GM21447 (cell line): Measurements from ENCODE around the gene DCST1.

Source experiments
- ATAC-seq: cut with Tn5 transposase; IDR thresholded peaks from one replicate; pipeline ENCODE4 v1.9.1; 2021; ENCODE audit not compliant: unreplicated experiment

The DCST1 gene

GRCh38 chr1:155030243-155030795 is 3.3 kb upstream of the DCST1 start:
- ATAC-seq = no peak

DNA sequence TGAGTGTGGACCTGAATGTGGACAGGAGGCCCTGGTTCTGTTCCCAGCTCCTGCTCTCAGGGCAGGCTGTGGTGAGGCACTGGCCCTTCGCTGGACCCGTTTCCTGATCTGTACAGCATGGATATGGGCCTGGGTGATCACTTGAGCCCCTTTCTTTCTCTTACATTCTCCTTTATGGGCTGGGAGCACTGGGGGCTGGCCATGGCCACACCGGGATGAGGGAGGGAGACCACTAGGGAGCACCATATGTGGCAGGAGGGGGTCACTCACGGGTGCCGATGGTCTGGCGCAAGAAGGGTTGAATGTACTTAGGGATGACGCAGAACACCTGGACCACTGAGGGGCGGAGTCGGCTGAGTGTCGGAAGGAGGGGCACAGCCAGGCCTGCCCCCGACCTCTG is 2.7 kb upstream of the DCST1 start:
- no peak for ATAC-seq

DNA sequence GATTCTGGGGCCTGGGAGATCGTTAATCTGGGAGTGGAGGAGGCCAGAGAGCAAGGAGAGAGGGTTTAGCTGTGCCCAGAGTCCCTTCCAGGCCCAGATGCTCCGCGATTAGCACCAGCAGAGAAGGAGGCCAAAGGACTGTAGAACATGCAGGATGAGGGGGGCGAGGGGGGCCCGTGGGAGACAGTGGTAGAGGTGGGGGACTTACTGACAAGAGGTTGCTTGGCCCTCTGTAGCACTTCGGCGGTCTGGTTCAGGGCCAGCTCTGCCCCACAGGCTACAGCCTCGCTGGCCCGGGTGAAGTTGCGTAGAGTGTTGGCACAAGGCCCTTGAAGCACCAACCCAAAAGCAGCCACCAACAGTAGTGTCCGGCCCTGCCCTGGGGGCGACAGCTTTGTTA is 738 bp upstream of the DCST1 start:
- ATAC-seq = no peak

DNA sequence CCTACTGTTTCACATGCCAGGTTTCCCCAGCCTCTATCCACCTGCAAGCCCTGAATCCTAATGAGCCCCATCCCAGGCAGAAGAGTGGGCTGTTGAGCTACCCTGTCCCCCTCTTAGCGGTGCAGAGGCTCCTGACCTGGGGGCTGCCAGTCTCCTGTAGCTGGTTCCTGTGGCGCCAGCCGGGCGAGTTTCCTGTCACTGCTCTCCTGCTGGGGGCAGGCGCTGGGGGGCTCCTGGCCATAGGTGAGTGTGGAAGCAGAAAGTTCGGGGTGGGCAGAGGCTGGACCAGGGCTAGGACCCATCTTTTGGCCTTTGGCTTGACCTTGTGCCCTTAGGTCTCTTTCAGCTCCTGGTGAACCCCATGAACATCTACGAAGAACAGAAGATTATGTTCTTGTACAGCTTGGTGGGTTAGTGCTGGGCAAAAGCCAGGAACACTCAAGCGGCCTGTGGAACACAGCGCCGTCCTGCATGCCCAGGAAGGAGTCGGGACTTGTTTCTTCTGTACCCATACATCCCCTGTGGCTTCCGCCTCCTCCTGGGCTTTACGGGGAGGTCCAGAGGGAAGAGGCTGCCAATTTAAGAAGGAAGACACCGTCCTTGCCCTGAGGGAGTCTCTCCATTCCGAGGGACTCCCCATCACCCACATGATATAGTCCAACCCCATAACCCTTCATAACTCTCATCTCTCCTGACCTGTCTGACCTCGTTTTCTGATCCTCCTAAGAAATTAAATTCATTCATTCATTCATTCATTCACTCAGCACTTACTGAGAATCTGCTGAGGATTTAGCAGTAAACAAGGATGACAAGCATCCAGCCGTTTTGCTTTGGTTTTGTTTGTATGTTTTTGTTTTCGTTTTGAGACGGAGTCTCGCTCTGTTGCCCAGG is 939 bp downstream of the DCST1 start:
- ATAC-seq = no peak

GRCh38 chr1:155035936-155036335 is 2.3 kb downstream of the DCST1 start:
- no peak for ATAC-seq

DNA sequence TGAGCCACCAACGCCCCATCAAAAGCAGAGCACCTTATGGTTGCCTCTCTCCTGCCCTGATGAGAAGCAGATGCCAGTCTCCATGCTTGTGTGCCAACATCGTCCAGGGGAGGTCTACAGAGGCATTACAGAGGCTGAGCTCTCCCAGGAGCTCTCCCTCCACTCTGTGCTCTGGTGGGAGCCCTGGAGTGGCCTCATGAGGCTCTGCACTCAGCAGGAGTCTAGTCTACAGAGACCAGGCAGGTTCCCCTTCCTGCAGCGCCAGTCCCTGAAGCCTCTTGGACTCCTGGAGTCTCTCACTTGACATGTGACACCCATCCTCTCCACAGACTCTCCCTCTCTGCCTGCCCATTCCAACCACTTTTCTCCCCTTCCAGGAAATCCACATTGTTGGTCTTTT is 3.4 kb downstream of the DCST1 start:
- no peak for ATAC-seq

GRCh38 chr1:155037851-155038441 is 4.3 kb downstream of the DCST1 start:
- no peak for ATAC-seq

DNA sequence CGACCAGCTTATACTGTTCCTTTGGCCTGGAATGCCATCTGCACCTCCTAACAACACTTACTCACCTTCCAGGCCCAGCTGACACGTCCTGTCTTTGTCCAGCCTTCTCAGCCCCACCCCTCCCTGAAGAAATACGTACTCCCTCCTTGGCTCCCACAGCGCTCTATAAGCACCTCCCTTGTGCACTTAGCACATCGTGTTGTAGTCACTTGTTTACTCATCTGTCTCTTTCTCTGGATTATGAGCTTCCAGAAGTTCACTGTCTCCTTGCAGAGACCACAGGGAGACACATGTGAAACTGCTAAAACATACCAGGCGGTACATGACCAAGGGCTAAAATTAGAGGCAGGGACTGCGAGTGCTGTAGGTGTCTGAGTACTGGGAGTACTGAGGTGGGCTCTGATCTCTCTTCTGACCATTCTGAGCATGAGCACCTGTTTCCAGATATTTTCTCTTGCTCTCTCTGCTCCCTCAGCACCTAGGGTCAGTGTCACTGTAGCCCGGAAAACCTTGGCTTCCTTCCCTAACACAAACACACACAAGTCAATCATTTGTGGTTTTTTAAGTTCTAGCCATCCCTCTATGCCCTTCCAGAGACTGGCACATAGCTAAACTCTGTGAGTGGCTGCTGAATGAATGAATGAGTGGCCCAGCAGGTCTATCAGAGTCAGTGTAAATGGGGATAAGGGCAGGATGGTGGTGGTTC is 5.1 kb downstream of the DCST1 start:
- no peak for ATAC-seq

DNA sequence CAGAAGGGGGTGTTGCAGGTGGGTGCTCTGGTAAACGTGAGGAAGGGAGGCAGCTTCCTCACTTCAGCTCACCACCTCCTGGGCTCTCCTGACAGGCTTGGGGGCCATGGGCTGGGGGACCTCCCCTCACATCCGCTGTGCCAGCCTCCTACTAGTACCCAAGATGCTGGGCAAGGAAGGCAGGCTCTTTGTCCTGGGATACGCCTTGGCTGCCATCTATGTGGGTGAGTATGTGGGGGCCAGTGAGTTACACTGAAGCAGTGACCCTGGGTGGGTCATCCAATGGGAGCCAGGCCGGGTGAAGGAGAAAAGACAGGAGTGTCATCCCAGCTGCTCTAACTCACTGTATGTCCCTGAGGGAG is 5.7 kb downstream of the DCST1 start:
- no peak for ATAC-seq

DNA sequence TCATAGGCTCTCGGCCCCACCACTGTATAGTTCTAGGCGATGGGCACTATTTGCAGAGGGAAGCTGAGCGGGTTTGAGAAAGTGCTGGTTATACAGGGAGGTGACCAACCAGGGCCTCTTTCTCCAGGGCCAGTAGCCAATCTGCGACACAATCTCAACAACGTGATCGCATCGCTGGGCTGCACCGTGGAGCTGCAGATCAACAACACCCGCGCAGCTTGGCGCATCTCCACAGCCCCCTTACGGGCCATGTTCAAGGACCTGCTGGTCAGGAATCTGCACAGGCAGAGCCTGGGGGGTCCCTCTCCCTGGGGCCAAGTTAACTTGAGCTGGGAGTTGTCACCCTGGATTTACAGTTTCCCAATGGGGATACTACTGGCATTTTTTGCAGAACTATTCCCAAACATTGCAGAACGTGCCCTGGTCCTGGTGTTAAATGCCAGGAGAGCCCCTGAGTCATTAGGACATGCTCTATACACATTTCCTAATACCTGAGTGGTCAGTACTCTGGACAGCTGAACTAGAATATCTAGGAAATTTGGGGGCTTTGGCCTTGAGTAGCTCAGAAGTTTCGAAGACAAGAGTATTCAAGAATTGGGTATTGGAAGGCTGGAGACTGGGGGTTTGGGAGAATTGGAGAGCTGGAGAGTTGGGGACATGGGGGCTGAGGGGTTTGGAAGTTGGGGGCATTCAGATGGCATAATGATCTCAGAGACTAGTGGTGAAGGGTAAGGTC is 6.9 kb downstream of the DCST1 start:
- no peak for ATAC-seq

DNA sequence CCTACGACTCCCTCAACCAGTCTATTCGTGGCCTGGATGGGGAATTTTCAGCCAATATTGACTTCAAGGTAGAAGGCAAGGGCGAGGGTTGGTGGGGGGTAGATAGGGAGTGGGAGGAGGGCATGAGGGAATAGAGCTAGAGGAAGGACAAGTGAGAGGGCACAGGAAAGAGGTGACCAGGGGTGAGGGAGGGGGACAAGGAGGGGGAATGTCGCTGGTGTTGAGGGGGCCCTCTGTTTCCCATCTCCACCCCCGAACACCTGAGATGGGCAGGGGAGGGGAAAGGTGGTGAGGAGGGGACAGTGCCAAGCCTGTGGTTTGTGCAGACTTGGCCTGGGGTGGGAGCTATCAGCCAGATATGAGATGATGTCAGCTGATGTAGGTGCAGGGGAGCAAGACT is 9.2 kb downstream of the DCST1 start:
- no peak for ATAC-seq

GRCh38 chr1:155043301-155043702 is 9.7 kb downstream of the DCST1 start:
- no peak for ATAC-seq

DNA sequence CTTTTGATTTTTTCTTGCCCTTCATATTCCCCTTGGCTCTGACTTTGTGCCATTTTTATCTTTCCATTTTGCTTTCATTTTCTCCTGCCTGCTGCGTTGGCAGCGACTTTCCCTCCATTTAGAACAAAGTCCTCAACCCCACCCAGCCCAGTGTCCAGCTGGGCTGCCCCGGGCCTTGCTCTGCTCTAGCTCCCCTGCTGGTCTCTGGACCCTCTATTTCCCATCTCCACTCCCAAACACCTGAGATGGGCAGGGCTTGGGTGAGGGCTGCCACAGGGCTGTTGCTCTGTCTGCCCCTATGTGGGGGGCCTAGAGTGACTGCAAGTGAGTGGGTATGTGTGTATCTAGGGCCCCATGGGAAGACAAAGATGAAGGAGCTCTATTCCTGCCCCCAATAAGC is 10.2 kb downstream of the DCST1 start:
- no peak for ATAC-seq

GRCh38 chr1:155044365-155044764 is 10.7 kb downstream of the DCST1 start:
- ATAC-seq = no peak

DNA sequence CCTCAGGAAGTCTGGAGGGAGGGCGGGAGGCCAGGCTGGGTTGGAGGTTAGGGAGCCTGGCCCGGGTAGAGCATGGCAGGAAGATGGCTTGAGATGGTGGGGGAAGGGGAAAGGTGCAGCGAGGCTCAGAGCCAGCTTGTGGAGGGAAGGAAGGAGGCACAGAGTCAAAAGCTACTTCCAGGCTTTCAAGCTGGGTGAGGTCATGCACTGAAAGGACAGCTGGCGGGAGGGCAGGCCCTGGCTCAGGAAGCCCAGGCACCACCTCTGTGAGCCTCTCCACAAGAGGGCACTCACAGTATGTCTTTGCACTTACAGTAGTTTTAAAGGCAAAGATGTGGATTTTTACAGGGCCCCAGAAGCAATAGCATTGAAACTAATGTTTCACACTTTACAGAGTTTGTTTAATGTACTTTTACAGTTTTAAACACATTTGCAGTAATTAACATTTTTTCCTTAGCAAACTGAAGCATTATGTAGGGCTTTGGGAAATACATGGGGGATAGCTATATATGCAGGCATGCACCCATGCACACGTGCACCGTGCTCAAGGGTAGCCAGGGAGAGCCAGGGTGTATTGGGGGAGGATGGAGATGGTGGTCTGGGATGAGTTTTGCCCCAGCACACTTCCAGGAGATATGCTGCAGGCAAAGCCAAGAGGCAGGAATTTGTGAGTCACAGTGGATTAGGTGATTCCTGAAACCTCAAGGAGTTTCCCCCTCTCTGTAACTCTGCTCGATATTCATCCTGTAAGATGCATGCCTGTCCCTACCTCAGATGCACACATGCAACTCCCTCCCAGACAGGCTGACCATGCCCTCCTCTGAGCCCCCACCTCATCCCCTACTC is 11.4 kb downstream of the DCST1 start:
- no peak for ATAC-seq

DNA sequence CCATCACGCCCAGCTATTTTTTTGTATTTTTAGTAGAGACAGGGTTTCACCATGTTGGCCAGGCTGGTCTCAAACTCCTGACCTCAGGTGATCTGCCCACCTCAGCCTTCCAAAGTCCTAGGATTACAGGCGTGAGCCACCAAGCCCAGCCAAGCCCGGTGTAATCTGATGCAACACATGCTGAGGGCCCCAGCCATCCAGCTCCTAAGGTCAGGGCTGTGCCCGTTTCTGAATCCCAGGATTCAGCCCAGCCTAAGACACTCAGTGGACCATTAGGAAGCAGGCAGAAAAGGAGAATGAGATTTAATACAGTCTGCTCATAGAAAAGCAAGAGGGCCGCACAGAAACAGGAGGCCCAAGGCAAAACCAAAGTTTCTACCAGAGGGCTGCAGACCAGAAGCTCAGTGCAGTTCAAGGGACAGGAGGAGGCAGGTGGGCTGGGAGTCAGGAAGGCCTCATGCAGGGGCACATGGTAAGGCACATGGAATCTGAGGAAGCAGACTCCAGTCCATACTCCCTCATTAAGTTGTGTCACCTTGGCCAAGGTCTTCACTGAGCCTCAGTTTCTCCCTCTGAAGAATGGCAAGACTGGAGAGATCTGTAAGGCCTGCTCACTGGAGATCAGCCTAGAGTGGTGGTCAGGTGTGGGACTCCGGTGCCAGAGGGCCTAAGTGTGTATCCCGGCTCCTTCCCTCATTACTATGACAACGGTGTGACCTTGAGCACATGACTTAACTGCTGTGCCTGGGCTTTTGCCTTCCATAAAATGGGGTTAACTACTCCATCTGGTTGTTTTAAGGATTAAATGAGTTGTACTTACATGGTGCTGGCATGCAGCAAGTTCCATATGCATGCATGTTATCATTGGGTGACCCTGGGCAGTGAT is 15.1 kb downstream of the DCST1 start:
- no peak for ATAC-seq

DNA sequence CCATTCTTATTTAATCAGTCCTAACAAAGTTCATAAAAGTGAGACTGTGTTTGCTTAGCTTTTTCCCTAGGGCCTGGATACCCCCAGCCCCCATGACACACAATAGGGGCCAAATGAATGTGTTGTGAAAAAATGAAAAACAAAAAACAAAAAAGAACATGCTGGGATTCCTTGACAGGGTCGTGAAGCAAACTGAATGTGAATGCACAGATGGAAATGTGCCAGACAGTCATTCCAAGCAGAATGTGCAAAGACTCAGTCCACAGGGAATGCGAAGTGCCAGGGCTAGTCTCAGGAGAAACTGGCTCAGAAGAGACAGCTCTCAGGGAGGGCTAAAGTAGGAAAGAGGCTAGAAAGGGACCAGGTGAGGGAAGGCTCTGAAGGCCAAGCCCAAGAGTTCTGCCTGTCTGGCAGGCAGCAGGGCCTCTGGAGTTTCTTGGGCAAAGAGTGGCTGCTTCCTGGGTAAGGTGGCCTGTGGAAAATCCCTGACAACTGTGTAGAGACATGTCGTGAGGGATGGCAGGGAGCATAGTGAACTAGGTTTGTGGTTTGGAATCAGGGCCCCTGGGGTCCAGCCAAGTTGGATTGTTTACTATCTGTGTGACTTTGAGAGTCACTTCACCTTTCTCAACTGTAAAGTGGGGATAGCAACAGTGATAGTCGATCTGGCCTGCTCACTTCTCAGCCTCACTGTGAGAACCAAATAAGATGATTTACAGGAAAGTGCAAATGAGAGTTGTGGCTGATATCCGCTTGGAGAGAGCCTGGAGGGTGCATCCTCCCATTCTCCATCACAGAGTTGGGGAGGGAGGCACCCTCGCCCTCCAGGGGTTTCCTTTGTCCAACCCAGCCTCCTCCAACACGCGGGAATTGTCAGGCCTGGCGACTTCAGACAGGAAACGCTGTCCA is 16.3 kb downstream of the DCST1 start:
- ATAC-seq = no peak
